ELF-1 (cell line): ENCODE data around the gene LTBP1.
A peak's percentile ranks its signal among the peaks of the same experiment; 100 is the strongest.
"Not testable (repeated sequence)": the region's sequence is repeated elsewhere in the genome, so short reads cannot be mapped to it uniquely, and the experiment has no call there.

Source experiments
- DNase-seq: peaks from one replicate; pipeline ENCODE4 v3.0.0-alpha.2; 2016; ENCODE audit warnings: low read depth, low spot score

Gene LTBP1

GRCh38 chr2:33042819-33043218 lies 96.1 kb downstream of the LTBP1 start:
- DNase-seq: no peak

DNA sequence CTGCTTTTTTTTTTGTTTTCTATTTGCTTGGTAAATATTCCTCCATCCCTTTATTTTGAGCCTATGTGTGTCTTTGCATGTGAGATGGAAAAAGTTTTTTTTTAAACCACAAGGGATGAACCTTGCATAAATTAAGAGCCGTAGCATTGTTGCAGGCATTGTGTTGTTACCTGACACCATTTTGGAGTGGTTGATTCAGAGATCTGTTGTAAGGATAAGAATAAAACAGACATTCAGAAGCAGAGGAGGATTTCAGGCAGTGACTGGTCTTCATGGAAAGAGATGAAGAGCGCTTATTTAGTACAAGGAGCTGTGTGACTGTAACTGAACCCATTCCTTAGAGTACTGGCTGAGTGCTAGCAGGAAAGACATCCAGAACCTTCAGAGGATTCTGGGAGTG lies 101.2 kb downstream of the LTBP1 start:
- no peak for DNase-seq

DNA sequence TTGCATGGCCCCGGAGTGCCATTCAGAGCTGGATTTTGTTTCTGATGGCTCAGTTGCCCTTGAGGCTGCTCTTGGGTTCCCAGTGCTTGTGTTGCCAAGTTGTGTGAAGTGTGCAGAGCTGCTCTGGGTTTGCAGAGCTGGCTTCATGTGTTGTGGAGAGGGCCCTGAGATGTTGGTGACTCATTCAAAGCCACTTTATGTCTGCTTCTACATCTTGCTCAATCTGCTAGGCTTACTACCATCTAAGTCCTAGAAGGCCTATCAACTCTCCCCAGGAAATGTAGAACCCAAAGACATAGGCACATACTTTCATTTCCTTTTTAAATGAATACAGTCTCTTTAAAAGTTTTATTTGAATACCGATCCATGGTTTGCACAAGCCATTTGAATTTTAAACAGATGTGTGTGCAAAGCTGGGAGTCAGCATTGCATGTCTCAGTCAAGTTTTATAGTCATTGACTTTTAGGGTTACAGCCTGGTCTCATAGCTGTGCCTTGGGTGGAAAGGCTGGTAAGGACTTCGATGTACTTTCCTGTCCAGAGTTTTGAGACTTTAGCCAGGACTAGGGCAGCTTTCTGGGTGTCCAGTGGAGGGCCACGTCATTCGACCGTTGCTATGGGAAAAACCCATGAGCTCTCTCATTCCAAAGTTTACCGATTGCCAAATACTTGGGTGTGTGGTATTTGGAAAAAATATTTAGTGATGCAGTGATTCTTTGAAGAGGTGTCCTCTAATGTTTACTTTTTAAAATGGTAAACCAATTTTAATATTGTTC lies 105.0 kb downstream of the LTBP1 start:
- no peak for DNase-seq

- no peak for DNase-seq
These were observed 105.6 kb downstream of the LTBP1 start for GRCh38 chr2:33052361-33052735.

GRCh38 chr2:33052795-33053194 lies 106.0 kb downstream of the LTBP1 start:
- DNase-seq: not testable (repeated sequence)

DNA sequence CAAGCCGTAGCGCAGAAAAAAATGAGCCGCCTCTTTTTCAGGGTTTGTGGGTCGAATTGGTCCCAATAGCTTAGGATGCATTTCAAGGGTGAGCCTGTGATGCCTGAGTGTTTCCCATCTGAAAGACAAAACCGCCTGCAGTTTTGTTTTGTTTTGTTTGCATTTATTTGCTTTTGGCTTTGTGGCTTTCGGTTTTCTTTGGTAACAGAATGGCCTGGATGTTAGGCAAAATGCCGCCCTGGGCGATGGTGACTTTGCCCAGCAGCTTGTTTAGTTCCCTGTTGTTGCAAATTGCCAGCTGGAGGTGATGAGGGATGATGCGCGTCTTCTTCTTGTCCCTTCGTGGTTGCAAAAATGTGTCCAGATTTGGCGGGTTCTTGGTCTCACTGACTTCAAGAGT lies 109.4 kb downstream of the LTBP1 start:
- DNase-seq: no peak

DNA sequence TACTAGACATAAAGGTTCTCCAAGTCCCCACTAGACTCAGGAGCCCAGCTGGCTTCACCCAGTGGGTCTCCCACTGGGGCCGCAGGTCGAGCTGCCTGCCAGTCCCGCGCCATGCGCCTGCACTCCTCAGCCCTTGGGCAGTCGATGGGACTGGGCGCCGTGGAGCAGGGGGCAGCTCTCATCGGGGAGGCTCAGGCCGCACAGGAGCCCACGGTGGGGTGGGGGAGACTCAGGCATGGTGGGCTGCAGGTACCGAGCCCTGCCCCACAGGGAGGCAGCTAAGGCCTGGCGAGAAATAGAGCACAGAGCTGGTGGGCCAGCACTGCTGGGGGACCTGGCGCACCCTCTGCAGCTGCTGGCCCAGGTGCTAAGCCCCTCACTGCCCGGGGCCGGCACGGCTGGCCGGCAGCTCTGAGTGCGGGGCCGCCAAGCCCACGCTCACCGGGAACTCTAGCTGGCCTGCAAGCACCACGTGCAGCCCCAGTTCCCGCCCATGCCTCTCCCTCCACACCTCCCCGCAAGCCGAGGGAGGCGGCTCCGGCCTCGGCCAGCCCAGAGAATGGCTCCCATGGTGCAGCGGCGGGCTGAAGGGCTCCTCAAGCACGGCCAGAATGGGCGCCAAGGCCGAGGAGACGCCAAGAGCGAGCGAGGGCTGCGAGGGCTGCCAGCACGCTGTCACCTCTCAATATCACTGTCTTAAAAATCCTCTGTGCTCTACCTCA lies 110.7 kb downstream of the LTBP1 start:
- not testable (repeated sequence) for DNase-seq

GRCh38 chr2:33058716-33059470 lies 112.1 kb downstream of the LTBP1 start:
- no peak for DNase-seq

- DNase-seq: no peak
These were observed 112.9 kb downstream of the LTBP1 start for GRCh38 chr2:33059471-33060156.

GRCh38 chr2:33060405-33060804 lies 113.7 kb downstream of the LTBP1 start:
- no peak for DNase-seq

- DNase-seq: no peak
These were observed 116.0 kb downstream of the LTBP1 start for GRCh38 chr2:33062665-33063250.

GRCh38 chr2:33064349-33064801 lies 117.6 kb downstream of the LTBP1 start:
- DNase-seq: no peak

DNA sequence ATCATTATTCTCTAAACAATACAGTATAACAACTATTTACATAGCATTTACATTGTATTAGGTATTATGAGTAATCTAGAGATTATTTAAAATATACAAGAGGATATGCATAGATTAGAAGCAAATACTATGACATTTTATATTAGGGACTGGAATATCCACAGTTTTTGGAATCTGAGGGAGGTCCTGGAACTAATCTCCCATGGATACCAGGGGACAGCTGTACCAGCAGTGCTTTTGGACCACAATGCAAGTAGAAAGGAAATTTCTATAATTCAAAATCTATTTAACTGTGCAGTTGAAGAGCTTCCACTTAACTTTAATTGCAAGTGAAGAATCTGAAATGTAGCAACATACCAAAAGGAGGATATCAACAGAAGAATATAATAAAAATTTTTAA lies 120.8 kb downstream of the LTBP1 start:
- no peak for DNase-seq

DNA sequence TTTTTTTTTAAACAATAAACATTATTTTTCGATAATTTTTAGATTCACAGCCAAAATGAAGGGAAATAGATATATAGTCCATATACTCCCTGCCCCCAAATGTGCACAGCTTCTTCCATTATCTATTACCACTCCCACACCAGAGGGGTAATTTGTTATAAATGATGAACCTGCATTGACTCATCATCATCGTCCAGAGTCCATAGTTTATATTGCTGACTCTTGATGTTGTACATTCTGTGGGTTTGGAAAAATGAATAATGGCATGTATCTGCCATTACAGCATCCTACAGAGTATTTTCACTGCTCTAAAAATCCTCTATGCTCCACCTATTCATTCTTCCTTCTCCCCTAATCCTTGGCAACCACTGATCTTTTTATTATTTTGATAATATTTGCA lies 121.5 kb downstream of the LTBP1 start:
- DNase-seq: no peak

- peak; percentile 30 for DNase-seq
These were observed 123.3 kb downstream of the LTBP1 start for GRCh38 chr2:33069894-33070651.

GRCh38 chr2:33071591-33071990 lies 124.8 kb downstream of the LTBP1 start:
- DNase-seq: no peak

DNA sequence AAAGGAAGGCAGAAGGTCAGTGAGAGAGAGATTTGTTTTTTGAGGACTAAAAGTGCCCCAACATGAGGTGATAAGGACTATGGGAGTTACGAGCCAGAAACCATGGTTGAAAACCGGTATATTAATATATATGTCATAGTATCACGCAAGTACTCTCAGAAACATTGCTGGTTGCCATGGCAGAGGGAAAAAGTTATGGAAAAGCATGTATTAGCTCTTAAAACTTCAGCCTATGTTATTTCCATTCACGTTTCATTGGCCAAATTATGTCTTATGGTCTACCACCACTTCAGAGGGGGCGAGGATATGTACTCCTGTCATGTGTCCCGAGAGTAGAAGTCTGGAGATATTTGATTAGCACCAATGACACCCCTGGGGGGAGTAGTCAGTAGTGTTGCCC lies 125.9 kb downstream of the LTBP1 start:
- DNase-seq: no peak

- DNase-seq: no peak
These were observed 126.3 kb downstream of the LTBP1 start for GRCh38 chr2:33073018-33073417.

GRCh38 chr2:33074197-33074596 lies 127.4 kb downstream of the LTBP1 start:
- DNase-seq: no peak

- DNase-seq: no peak
These were observed 130.6 kb downstream of the LTBP1 start for GRCh38 chr2:33077311-33077710.

DNA sequence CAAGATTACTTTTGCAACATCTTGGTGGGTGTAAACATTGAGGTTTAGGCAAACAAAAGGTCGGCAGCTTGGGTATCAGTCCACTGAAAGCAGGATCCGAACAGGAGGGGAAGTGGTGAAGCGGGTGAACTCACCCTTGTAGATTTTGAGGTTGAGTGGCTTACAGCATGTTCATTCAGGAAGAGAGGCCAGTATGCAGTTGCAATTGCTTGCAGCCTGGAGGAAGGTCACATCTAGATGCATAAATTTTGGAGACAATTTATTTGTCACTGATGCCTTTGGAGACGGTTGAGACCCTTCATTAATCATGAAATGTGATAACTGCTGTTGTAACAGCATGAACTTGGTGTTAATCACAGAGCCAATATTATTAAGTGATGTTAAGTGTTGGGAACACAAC lies 131.1 kb downstream of the LTBP1 start:
- no peak for DNase-seq
